Activated T-cell treated with anti-CD3 and anti-CD28 coated beads, Interleukin-2, amount 50 U/mL, for 1 hour (primary cell): ENCODE data around the gene NHS.
"Not testable (repeated sequence)": the region's sequence is repeated elsewhere in the genome, so short reads cannot be mapped to it uniquely, and the experiment has no call there.

Source experiments
- DNase-seq: peaks from one replicate; pipeline ENCODE4 v3.0.0-alpha.2; 2020

NHS gene

GRCh38 chrX:17553961-17554482 is 179.0 kb downstream of the NHS start:
- DNase-seq: no peak

- DNase-seq: no peak
Observed at GRCh38 chrX:17554914-17555313, 179.9 kb downstream of the NHS start.

- DNase-seq: no peak
Observed at GRCh38 chrX:17555846-17556245, 180.8 kb downstream of the NHS start.

GRCh38 chrX:17559728-17560379 is 184.9 kb downstream of the NHS start:
- DNase-seq: no peak

GRCh38 chrX:17560385-17560784 is 185.4 kb downstream of the NHS start:
- no peak for DNase-seq

GRCh38 chrX:17563076-17563475 is 188.1 kb downstream of the NHS start:
- DNase-seq: no peak

- no peak for DNase-seq
Observed at GRCh38 chrX:17563515-17563914, 188.5 kb downstream of the NHS start.

GRCh38 chrX:17564689-17565409 is 189.8 kb downstream of the NHS start:
- no peak for DNase-seq

- no peak for DNase-seq
Observed at GRCh38 chrX:17566740-17567139, 191.7 kb downstream of the NHS start.

GRCh38 chrX:17567187-17567586 is 192.2 kb downstream of the NHS start:
- DNase-seq: no peak

GRCh38 chrX:17567821-17568220 is 192.8 kb downstream of the NHS start:
- no peak for DNase-seq

- not testable (repeated sequence) for DNase-seq
Observed at GRCh38 chrX:17568804-17569203, 193.8 kb downstream of the NHS start.

GRCh38 chrX:17579026-17579425 is 204.0 kb downstream of the NHS start:
- DNase-seq: no peak

GRCh38 chrX:17580539-17581152 is 205.6 kb downstream of the NHS start:
- DNase-seq: no peak

GRCh38 chrX:17581641-17582040 is 206.6 kb downstream of the NHS start:
- no peak for DNase-seq

GRCh38 chrX:17584248-17584681 is 209.3 kb downstream of the NHS start:
- DNase-seq: no peak

GRCh38 chrX:17585006-17585405 is 210.0 kb downstream of the NHS start:
- no peak for DNase-seq

GRCh38 chrX:17587366-17587765 is 212.4 kb downstream of the NHS start:
- DNase-seq: no peak

- DNase-seq: no peak
Observed at GRCh38 chrX:17588303-17588702, 213.3 kb downstream of the NHS start.

GRCh38 chrX:17590892-17591740 is 216.1 kb downstream of the NHS start:
- peak; percentile 18 for DNase-seq

GRCh38 chrX:17591741-17592110 is 216.7 kb downstream of the NHS start:
- no peak for DNase-seq

- no peak for DNase-seq
Observed at GRCh38 chrX:17592117-17592516, 217.1 kb downstream of the NHS start.

- no peak for DNase-seq
Observed at GRCh38 chrX:17594693-17595092, 219.7 kb downstream of the NHS start.
